ENCODE data around the gene VTI1A.
"Not testable (repeated sequence)": the region's sequence is repeated elsewhere in the genome, so short reads cannot be mapped to it uniquely, and the experiment has no call there.

The VTI1A gene

GRCh38 chr10:112858986-112859651, 412.1 kb downstream of the VTI1A start:
- TF ChIP-seq EZH2phosphoT487 (IDR thresholded peaks at IDR 0.05; ENCODE audit: borderline replicate concordance) = no peak
- TF ChIP-seq CTCF (conservative IDR thresholded peaks at IDR 0.05; ENCODE audit: low read length) = no peak
- Histone ChIP-seq H3K4me3 (ENCODE audit: low read length, poor library complexity, severe bottlenecking) (no peak overlapping the region), H3K9ac (ENCODE audit: low read depth, low read length, poor library complexity, severe bottlenecking) (no peak overlapping the region), H3K27me3 (ENCODE audit: insufficient read depth, low read length, poor library complexity, severe bottlenecking) (no peaks in the 10 kb centered on the region), H3K9me3 (ENCODE audit: insufficient read depth, low read depth, low read length) (peaks cover under 1% of the 10 kb centered on the region; the same call in 1 of the 2 replicates), H3K4me1 (ENCODE audit: insufficient read depth, low read length, poor library complexity, severe bottlenecking) (no peaks in the 10 kb centered on the region), H3K9me2 (replicated peaks; ENCODE audit: low read depth, low read length) (no peaks in the 10 kb centered on the region), H4K20me1 (ENCODE audit: insufficient read depth, low read length, poor library complexity, severe bottlenecking) (no peaks in the 10 kb centered on the region), H3K4me2 (ENCODE audit: low read depth, low read length, poor library complexity, severe bottlenecking) (no peak overlapping the region), H2AFZ (ENCODE audit: low read length) (no peak overlapping the region), H3K36me3 (ENCODE audit: insufficient read depth, low read length) (no peaks in the 10 kb centered on the region), H3K79me2 (ENCODE audit: insufficient read depth, low read length) (no peaks in the 10 kb centered on the region), H3F3A (ENCODE audit: low read depth) (no peaks in the 10 kb centered on the region)

GRCh38 chr10:112859793-112860192, 412.8 kb downstream of the VTI1A start:
- no peaks in the 10 kb centered on the region for H3K36me3 ChIP-seq (ENCODE audit: insufficient read depth, low read length)
- H3K4me3 ChIP-seq (ENCODE audit: low read length, poor library complexity, severe bottlenecking) = no peak overlapping the region
- no peak overlapping the region for H3K4me2 ChIP-seq (ENCODE audit: low read depth, low read length, poor library complexity, severe bottlenecking)
- H3K4me1 ChIP-seq (ENCODE audit: insufficient read depth, low read length, poor library complexity, severe bottlenecking) = no peaks in the 10 kb centered on the region
- no peak for TF ChIP-seq CTCF (conservative IDR thresholded peaks at IDR 0.05; ENCODE audit: low read length)
- no peak for TF ChIP-seq EZH2phosphoT487 (IDR thresholded peaks at IDR 0.05; ENCODE audit: borderline replicate concordance)
- no peak overlapping the region for H2AFZ ChIP-seq (ENCODE audit: low read length)
- H3K9ac ChIP-seq (ENCODE audit: low read depth, low read length, poor library complexity, severe bottlenecking) = no peak overlapping the region
- no peaks in the 10 kb centered on the region for H3F3A ChIP-seq (ENCODE audit: low read depth)
- H3K27me3 ChIP-seq (ENCODE audit: insufficient read depth, low read length, poor library complexity, severe bottlenecking) = no peaks in the 10 kb centered on the region
- H3K9me2 ChIP-seq (replicated peaks; ENCODE audit: low read depth, low read length) = no peaks in the 10 kb centered on the region
- H4K20me1 ChIP-seq (ENCODE audit: insufficient read depth, low read length, poor library complexity, severe bottlenecking) = no peaks in the 10 kb centered on the region
- peaks cover 3% of the 10 kb centered on the region; the same call in 1 of the 2 replicates for H3K9me3 ChIP-seq (ENCODE audit: insufficient read depth, low read depth, low read length)
- H3K79me2 ChIP-seq (ENCODE audit: insufficient read depth, low read length) = no peaks in the 10 kb centered on the region

- H2AFZ ChIP-seq (ENCODE audit: low read length); H3K9me3 ChIP-seq (ENCODE audit: insufficient read depth, low read depth, low read length); H3K36me3 ChIP-seq (ENCODE audit: insufficient read depth, low read length); H3K4me2 ChIP-seq (ENCODE audit: low read depth, low read length, poor library complexity, severe bottlenecking); H3K9me2 ChIP-seq (replicated peaks; ENCODE audit: low read depth, low read length); H3K9ac ChIP-seq (ENCODE audit: low read depth, low read length, poor library complexity, severe bottlenecking); H3K27me3 ChIP-seq (ENCODE audit: insufficient read depth, low read length, poor library complexity, severe bottlenecking); H3K79me2 ChIP-seq (ENCODE audit: insufficient read depth, low read length); H3K4me3 ChIP-seq (ENCODE audit: low read length, poor library complexity, severe bottlenecking); H4K20me1 ChIP-seq (ENCODE audit: insufficient read depth, low read length, poor library complexity, severe bottlenecking); H3F3A ChIP-seq (ENCODE audit: low read depth); H3K4me1 ChIP-seq (ENCODE audit: insufficient read depth, low read length, poor library complexity, severe bottlenecking): not testable (repeated sequence)
These were observed 416.4 kb downstream of the VTI1A start for GRCh38 chr10:112863461-112863860.

Measured in Loucy (cell line).